Uterus (tissue), 2 donors: ENCODE results near the gene TSPAN9.

Source experiments
- CTCF ChIP-seq, 4 experiments: fragments of 200-600 bp in 2 of 4; fragments of 450-650 bp in 2 of 4; sonication (generic) in 2 of 4; IDR thresholded peaks; one replicate each; pipeline ENCODE4 v1.5.1; 2016 to 2019; ENCODE audit warnings: antibody characterized with exemption in 4 of 4, mild to moderate bottlenecking in 2 of 4, moderate library complexity in 1 of 4
- POLR2A ChIP-seq, 2 donors: fragments of 450-650 bp; IDR thresholded peaks; one replicate each; pipeline ENCODE4 v1.6.1; 2016; ENCODE audit warnings: antibody characterized with exemption in 2 of 2, mild to moderate bottlenecking in 1 of 2, moderate library complexity in 1 of 2

GRCh38 chr12:3238196-3238595, 161.0 kb downstream of the TSPAN9 start:
- no peak for TF ChIP-seq POLR2A (IDR thresholded peaks at IDR 0.05)
- no peak for TF ChIP-seq CTCF (IDR thresholded peaks at IDR 0.05)
